NCI-H2171 (cell line): ENCODE measurements around the gene PEX11B.
"Not testable (repeated sequence)": the region's sequence is repeated elsewhere in the genome, so short reads cannot be mapped to it uniquely, and the experiment has no call there.

Experiments
- DNase-seq: peaks from one replicate; lab custom pipeline; 2025; lab: John Stamatoyannopoulos, UW

Gene PEX11B

DNA sequence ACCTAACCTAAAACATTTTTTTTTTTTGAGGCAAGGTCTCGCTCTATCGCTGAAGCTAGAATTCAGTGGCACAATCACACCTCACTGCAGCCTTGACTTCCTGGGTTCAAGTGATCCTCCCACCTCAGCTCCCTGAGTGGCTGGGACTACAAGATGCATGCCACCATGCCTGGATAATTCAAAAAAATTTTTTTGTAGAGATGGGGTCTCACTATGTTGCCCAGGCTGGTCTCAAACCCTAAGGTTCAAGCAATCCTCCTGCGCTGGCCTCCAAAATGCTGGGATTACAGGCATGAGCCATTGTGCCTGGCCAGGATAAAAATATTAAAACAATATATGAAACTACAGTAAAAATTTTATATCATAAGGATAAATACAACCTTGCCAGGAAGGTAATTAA, 34.4 kb upstream of the PEX11B start:
- DNase-seq = no peak

DNA sequence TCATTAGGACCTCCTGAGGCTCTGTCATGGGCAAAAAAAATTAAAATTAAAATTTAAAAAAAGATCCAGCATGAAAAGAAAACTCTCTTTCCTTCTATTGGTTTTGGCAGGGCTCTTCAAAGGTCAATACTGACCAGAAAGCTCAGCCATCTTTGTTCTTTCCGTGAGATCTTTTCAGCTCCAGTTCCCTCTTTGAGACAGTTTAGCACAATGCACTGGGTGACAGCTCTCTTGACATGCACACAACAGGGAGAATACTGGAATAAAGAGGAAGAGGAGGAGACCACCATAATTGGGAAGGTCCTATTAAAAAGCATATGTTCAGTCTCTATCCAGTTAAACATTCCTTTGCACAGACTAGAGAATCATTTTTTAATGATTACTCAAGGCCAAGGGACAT, 33.0 kb upstream of the PEX11B start:
- no peak for DNase-seq

DNA sequence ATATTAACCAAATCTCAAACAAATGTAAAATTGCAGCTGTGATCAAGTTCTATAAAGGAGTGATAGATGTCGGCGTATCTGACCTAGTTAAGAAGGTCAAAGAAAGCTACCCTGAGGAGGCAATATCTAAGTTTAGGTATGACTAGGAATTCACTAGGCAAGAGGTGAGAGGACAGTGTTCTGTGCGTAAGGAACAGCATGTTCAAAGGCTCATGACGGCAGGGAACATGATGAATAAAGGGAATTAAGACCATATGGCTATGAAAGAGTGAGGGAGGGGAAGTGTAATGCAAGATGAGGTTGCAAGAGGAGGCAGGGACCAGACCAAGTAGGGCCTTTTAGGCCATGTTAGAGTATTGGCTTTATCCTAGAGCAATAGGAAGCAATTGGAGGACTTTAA, 30.7 kb upstream of the PEX11B start:
- DNase-seq = no peak

DNA sequence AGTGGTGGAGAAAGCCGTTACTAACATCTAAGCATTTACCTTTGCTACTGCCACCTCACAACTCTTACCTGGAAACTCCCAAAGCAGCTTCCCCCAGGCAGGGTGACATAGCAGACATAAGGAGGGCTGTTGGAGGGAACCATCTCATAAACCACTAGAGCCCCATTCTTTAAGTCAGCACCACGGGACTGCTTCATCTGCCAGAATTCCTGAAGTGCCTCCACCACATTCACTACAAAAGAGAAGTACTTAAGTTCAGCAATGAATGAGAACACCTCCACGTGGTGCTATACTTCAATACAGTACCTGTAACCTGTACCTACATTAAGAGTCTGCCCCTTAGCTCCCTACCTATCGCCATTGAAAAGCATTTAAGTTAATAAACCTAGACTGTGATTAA, 29.0 kb upstream of the PEX11B start:
- no peak for DNase-seq

DNA sequence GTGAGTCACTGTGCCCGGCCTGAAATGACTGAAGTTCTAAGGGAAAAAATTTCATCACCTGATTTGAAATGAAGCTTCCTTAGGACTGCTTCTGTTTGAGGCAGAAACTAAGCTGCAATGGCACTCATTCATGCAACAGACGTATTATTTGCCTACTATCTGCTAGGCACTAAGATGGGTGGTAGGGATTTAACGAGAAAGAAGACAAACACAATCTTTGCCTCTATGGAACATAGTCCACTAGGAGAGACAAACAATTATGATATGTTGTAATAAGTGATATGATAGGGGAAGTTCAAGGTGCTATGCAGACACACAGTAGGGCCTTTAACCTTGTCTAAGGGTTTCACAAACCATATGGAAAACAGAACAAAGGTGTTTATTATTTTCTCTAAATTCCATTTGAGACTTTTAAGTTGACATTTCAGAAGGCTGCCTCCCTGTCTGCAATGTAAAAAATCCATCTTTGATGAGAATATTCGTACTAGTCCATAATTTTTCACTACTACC, 28.0 kb upstream of the PEX11B start:
- DNase-seq = no peak

DNA sequence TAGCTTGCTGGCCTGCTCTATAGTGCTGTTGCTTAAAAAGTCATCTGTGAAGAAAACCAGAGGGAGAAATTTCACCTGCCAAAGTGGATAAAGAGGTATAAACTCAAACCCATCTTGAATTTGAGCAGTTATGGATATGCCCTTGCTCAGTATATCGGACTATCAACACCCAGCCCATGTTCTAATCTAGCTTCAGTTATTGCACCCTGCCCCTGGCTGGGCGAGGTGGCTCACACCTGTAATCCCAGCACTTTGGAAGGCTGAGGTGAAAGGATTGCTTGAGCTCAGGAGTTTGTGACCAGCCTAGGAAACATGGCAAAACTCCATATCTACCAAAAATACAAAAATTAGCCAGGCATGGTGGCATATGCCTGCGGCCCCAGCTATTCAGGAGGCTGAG, 26.0 kb upstream of the PEX11B start:
- DNase-seq = no peak

DNA sequence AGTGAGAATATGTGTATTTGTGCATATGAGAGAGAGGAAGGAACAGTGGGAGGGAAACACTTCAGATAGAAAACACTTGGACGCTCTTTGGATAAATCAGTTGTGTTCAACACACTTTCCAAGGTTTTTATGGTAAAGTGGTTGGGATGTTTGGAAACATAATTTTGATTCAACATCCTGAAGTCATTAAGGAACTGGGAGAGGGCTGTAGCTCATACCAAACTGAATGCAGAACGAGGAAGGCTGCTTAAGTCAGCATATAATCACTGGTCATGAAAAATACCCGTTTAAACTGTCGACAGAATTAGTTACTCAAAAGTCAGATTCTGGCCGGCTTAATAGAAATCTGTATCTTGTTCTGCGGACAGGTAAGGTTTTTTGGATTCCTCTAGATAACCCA, 24.4 kb upstream of the PEX11B start:
- no peak for DNase-seq

DNA sequence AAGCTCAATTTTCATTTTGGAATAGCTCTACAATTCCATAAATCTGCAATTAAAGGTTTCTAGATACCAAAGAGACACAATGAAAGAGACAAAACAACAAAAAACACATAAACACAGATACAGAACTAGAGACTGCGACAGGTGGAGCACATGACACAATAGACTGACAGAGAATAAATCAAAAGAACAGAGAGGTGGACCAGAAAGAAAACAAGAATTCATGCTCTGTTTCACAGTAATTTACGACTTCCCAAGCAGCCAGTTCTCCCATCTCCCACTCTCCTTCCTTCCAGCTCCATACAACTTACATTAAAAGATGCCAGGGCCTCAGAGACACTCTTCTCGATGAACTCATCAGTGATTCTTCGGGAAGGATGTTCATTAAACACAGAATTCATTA, 23.9 kb upstream of the PEX11B start:
- DNase-seq = no peak

DNA sequence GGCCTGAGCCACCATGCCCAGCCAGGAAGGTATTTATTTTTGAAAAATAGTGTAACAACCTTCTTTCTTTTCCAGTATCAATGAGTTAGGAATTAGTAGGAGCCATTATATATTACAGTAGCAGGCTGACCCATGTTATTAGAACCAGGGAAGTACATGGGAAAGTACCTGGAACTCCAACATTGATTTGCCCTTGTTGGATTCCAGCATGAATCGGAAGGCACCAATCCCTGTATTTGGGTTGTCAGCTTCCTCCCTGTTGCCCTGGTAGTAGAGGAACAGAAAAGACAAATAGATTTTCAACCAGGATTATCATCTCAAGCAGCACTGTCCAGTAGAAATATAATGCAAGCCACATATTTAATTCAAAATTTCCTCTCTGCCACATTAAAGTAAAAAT, 18.9 kb upstream of the PEX11B start:
- no peak for DNase-seq

DNA sequence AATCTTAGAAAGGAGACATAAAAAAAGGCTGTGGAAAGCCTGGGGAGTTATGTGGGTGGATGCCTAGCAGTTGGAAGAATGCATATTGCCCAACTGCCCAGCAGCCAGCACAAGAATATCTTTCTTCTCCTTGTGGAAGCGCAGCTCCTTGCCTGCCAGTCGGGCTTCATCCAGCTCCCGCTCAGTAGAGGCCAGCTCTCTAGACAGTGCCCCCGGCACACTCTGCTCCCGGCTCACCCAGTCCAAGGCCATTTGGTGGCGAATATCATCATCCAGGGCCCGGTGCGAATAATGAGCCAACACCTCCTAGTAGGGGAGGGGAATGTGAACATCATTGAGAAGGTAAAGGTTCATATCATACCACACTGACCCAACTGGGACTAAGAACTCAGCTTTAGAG, 17.7 kb upstream of the PEX11B start:
- DNase-seq = no peak

DNA sequence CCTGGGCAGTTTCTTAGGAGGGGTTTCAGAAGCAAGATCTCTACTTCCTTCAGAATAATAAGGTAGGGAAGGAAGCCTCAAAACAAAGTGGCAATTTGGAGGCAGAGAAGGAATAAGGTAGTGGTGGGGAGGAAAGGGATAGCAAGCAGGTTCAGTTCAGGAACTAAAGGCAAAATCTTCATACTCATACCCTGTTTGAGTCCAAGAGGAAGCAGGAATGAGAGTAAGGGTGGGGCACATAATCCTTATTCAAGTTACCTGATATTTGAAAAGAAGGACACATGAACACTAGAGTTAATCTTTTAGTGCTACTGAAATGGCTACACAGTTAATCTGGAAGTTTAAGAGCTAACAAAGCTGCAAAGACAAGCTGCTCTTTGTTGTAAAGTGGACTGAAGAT, 17.2 kb upstream of the PEX11B start:
- DNase-seq = no peak

DNA sequence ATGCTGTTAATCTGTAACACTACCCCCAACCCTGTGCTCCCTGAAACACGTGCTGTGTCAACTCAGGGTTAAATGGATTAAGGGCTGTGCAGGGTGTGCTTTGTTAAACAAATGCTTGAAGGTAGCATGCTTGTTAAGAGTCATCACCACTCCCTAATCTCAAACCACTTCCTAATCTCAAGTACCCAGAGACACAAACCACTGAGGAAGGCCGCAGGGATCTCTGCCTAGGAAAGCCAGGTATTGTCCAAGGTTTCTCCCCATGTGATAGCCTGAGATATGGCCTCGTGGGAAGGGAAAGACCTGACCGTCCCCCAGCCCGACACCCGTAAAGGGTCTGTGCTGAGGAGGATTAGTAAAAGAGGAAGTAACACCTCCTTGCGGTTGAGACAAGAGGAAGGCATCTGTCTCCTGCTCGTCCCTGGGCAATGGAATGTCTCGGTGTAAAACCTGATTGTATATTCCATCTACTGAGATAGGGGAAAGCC, 14.0 kb upstream of the PEX11B start:
- not testable (repeated sequence) for DNase-seq

DNA sequence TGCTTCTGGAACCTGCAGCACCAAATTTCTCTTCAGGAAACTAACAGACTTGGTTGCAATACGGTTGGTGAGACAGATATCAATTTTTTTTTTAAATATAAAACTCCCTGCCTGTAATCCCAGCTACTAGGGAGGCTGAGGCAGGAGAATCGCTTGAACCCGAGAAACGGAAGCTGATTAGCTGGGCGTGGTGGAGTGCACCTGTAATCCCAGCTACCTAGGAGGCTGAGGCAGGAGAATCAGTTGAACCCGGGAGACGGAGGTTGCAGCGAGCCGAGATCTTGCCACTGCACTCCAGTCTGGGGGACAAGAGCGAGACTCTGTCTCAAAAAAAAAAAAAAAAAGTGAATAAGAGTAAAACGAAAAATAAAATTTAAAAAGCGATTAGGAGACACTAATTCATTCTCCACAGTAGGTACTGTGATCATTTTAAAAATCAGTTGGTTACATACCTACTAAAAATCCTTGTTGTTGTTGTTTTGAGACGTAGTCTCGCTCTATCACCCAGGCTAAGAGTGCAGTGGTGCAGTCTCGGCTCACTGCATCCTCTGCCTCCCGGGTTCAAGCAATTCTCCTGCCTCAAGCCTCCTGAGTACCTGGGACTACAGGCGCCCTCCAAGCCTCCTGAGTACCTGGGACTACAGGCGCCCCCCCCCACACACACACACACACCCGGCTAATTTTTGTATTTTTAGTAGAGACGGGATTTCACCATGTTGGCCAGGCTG, 9.6 kb upstream of the PEX11B start:
- DNase-seq = no peak

DNA sequence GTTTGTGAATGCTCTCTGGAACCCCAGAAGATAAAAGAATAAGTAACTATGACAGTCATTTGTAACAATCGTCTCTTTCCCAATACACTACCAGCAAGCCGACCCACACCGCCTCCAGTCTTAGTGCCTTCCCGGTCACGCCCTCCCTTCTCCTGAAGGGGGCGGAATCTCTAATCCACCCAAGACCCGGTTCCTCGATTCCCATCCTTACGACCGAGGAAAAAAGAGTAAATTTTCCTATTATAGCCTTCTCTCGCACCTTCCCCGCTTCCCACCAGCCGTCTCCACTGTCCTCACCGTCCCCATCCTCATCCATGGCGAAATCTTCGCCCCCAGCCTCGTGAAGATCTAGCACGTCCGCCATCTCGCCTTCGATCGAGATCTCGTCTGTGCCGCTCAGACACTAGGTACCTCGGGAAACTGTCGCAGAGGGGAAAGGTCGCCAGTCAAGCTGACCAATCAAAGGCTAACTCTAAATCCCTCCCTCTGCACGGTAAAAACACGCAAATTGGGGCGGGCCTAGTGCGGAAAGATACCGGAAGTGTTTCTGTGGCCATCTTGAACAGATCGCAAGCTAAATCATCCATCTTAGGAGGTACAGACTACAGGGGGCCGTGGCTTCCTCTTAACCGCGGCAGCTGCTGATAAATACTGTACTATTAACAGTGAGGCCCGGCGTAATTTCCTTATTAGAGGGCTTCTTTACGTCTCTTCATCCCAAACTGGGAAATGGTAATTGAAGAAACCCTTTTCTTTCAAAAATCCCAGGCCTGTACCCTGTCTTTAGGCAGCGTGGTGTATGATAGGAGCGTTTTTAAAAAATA, 8.8 kb upstream of the PEX11B start, which contains the start of gene RBM8A:
Gene RBM8A, minus strand, starts transcription at position 422 of the 824 bp plus-strand sequence. Its CDS starts 58 bp downstream, at position 364.
- DNase-seq = peak; percentile 96

DNA sequence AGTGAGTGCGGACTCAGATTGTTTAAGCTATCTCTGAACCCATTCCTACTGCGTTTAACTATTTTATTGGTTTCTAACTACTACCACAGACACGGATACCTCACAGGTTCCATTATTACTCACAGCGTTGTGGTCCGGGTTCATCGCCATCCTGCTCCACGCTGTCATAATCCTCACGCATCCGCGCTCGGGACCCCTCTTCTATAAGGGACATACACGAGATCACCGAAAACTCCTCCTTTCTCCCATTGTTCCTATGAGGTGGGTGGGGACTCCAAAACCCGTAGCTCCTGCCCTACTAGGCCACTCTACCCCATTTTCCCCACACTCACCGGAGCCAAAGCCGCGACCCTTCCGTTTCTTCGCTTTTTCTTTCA, 8.2 kb upstream of the PEX11B start:
- DNase-seq = no peak

DNA sequence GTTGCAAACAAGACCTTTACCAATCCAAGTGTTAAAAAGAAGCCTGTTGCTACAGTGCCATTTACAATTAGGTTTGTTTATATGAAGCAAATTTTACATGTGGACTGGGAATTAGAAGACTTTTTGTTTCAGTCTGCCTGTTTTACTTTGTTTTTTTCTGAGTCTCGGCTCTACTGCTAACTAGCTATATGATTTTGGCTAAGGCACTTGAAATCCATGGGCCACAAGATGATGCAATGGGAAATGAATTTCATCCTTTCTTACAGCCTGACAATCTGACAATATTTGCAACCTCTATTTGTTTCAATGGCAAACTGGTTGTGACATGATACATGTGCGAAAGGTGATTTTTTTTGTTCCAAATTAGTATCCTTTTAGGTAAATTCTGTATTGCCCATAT, 3.7 kb upstream of the PEX11B start:
- no peak for DNase-seq

DNA sequence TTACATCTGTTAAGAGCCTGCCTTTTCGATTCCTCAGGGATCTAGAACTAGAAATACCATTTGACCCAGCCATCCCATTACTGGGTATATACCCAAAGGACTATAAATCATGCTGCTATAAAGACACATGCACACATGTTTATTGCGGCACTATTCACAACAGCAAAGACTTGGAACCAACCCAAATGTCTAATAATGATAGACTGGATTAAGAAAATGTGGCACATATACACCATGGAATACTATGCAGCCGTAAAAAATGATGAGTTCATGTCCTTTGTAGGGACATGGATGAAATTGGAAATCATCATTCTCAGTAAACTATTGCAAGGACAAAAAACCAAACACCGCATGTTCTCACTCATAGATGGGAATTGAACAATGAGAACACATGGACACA, 1.8 kb upstream of the PEX11B start:
- not testable (repeated sequence) for DNase-seq

DNA sequence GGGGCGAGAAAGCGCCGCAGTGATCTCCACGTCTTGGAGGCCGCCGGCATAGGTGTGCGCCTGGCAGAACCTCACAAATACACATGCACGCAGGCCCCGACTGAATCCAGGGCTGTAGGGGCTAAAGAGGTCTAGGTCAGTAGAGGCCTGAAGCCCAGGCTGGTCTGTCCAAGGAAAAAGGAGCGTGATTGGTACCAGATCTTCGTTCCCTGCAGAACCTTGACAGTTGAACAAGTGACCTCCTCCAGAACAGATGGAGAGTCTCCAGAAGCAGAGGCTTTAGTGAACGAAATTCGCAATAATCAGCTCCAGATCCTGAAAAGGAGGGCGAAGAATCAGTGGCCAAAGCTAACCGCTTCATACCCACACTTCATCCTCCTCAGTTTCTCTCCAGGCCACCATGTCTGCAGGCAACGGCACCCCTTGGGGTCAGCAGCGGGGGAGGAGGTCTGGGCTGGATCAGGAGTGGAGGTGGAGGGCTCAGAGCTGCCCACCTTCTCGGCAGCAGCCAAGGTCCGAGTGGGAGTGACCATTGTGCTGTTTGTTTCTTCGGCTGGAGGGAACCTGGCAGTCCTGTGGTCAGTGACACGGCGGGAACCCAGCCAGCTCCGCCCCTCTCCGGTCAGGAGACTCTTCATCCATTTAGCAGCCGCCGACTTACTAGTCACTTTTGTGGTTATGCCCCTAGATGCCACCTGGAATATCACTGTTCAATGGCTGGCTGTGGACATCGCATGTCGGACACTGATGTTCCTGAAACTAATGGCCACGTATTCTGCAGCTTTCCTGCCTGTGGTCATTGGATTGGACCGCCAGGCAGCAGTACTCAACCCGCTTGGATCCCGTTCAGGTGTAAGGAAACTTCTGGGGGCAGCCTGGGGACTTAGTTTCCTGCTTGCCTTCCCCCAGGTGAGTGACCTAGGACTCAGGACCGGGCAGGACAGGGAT, 749 bp upstream of the PEX11B start:
- no peak for DNase-seq

DNA sequence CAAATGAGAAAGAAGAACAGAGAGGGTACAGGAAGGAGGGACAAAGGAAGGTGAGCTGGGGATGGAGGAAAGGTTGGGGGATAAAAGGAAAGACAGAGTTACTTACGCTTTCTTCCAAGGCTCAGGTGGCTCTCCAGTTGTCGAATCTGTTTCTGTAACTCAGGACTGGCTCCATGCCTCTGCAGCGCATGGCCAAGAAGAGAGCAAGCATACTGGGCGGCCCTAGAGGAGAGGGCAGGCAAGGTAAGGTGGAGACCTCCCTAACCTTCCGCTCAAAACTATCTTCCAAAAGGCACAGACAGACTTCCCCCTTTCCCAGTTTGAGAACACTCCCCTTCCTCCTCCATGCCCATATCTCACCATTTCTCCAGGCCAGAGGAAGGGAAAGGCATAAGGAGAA, 922 bp downstream of the PEX11B start:
- no peak for DNase-seq

DNA sequence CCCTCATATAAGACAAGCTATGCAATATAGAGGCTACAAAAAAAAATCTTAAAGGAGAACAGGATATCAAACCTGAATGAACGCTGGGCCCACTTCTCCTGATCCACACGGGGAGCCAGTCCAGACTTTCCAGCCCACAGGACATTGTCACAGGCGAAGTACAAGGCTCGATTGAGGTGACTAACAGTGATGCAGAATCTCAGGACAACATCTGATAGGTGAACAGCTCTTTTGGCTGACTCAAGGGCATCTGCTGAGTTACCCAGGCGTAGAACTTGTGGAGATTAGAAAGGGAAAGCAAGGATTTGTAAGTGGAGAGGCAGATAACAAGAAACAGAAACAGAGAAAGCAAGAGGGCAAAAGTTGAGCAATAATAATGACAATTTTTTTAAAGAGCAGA, 1.8 kb downstream of the PEX11B start:
- DNase-seq = no peak

DNA sequence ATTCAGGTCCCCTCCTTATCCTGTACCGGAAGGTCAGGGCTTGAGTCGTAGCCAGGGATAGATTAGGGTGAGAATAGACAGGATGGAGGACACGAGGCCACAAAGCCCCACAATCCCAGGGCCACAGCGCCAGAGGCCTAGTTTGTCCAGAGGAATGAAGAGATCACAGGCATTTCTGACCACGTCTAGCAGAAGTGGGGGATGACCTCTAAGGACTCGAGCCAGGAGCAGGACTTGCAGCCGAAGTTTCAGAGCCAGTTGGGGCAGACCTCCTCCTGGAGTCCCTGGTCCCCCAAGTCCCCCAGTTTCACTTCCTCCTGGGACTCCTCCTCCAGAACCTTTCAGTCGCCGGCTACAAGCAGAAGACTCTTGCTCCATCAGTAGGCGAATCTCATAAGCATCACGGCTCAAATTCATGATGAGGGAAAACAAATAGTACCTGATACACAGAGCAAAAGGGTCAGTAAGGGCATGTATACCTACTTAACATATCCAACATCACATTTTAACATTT, 6.3 kb downstream of the PEX11B start:
- no peak for DNase-seq

DNA sequence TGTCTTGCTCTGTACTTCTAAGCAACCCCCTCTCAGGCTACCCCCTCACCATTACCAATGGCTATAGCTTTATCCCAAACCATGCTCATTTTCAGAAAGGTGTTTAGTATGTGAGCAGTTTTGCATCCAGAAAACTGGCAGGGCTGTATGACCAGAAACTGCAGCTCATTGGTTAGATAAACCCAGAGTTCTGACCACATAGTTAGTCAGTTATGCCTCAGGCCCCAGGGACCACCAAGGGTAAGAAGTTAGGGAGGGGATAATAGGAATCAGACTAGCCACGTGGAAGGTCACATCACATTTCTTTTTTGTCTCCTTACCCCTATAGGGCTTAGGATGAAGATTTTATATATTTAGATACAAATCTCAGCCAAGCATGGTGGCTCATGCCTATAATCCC, 9.9 kb downstream of the PEX11B start:
- no peak for DNase-seq
